ENCODE results near the gene AFDN.

DNA sequence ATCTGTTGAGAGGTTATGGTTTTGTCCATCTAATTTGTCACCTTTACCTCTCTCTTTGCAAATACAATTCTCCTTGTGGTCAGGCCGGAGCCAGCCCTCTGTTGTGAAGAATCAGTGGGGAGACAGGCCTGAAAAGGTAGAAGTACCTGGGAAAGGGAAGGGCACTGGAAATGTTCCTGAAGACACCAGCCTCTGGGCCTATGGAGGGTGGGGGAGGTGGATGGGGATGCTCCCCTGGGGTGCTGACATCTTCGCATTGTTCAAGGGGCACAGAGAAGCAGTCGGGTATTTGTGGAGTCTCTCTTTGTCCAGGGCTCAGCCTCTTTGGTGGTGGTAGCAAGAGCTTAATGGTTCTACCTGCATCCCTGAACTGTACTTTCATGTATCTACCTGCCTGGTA lies 24.4 kb upstream of the AFDN start:
- TF ChIP-seq, protein P1, sequence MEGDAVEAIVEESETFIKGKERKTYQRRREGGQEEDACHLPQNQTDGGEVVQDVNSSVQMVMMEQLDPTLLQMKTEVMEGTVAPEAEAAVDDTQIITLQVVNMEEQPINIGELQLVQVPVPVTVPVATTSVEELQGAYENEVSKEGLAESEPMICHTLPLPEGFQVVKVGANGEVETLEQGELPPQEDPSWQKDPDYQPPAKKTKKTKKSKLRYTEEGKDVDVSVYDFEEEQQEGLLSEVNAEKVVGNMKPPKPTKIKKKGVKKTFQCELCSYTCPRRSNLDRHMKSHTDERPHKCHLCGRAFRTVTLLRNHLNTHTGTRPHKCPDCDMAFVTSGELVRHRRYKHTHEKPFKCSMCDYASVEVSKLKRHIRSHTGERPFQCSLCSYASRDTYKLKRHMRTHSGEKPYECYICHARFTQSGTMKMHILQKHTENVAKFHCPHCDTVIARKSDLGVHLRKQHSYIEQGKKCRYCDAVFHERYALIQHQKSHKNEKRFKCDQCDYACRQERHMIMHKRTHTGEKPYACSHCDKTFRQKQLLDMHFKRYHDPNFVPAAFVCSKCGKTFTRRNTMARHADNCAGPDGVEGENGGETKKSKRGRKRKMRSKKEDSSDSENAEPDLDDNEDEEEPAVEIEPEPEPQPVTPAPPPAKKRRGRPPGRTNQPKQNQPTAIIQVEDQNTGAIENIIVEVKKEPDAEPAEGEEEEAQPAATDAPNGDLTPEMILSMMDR (conservative IDR thresholded peaks at IDR 0.05; ENCODE audit: low read length) = no peak
- no peak for TF ChIP-seq EZH2phosphoT487 (IDR thresholded peaks at IDR 0.05; ENCODE audit: borderline replicate concordance)
